Karpas-422 (cell line): ENCODE measurements around the gene PI4KA. TPM values are rescaled to one million over a fixed set of nuclear protein-coding genes. Genes with fewer than 3 reads are reported as not detected.
"Not testable (repeated sequence)": the region's sequence is repeated elsewhere in the genome, so short reads cannot be mapped to it uniquely, and the experiment has no call there.

Experiments
- DNase-seq: peaks from one replicate; pipeline ENCODE4 v3.0.0-alpha.2; 2015
- H2AFZ ChIP-seq: fragments of 200-600 bp; sonication (generic); 2 replicates; pipeline ENCODE4 v1.6.1; 2014; ENCODE audit warnings: antibody characterized with exemption, low read length, mixed read lengths
- H3K27ac ChIP-seq: fragments of 200-600 bp; sonication (generic); 2 replicates; pipeline ENCODE4 v1.5.1; 2014; ENCODE audit warnings: mild to moderate bottlenecking, low read length, moderate library complexity
- H3K27me3 ChIP-seq: fragments of 200-600 bp; sonication (generic); 2 replicates; pipeline ENCODE4 v1.6.1; 2014; ENCODE audit warnings: low read length, mixed read lengths
- H3K36me3 ChIP-seq: fragments of 200-600 bp; sonication (generic); 2 replicates; pipeline ENCODE4 v1.6.1; 2014; ENCODE audit warnings: low read length, mixed read lengths; ENCODE audit not compliant: insufficient read depth
- H3K4me1 ChIP-seq: fragments of 200-600 bp; sonication (generic); 2 replicates; pipeline ENCODE4 v1.6.1; 2014; ENCODE audit warnings: mild to moderate bottlenecking, low read length, mixed read lengths
- H3K4me2 ChIP-seq: fragments of 200-600 bp; sonication (generic); 2 replicates; pipeline ENCODE4 v1.6.1; 2014; ENCODE audit warnings: low read length, low read depth, mild to moderate bottlenecking; ENCODE audit not compliant: poor library complexity, severe bottlenecking
- H3K4me3 ChIP-seq: fragments of 200-600 bp; sonication (generic); 2 replicates; pipeline ENCODE4 v1.5.1; 2014; ENCODE audit warnings: mild to moderate bottlenecking, antibody characterized with exemption, low read length, mixed read lengths
- H3K79me2 ChIP-seq: fragments of 200-600 bp; sonication (generic); 2 replicates; pipeline ENCODE4 v1.6.1; 2014; ENCODE audit warnings: mild to moderate bottlenecking, low read length, mixed read lengths
- H3K9ac ChIP-seq: fragments of 200-600 bp; sonication (generic); 2 replicates; pipeline ENCODE4 v1.6.0; 2014; ENCODE audit warnings: low read length
- H3K9me2 ChIP-seq: fragments of 200-600 bp; sonication (generic), shearing (Covaris generic); replicated peaks from 2 replicates; pipeline ENCODE4 v1.6.0; 2014; ENCODE audit warnings: mild to moderate bottlenecking, low read length, moderate library complexity; ENCODE audit not compliant: insufficient read depth
- H3K9me3 ChIP-seq: fragments of 300-700, 200-600 bp; sonication (generic); 2 replicates; pipeline ENCODE4 v1.6.1; 2014; ENCODE audit warnings: low read length, mixed read lengths
- H4K20me1 ChIP-seq: fragments of 200-600 bp; sonication (generic); 2 replicates; pipeline ENCODE4 v1.6.1; 2014; ENCODE audit warnings: mild to moderate bottlenecking, antibody characterized with exemption, low read length, low read depth; ENCODE audit not compliant: insufficient read depth
- total RNA-seq: library from RNA; depleted of rRNA; stranded (reverse); fragments of >200 nt; shearing (Covaris generic); gene quantifications from 2 replicates; pipeline ENCODE4 v1.2.3, GENCODE V29; 2014; ENCODE audit warnings: low replicate concordance

Gene PI4KA
- total RNA-seq, 1 experiment from 2014 or later: 80.7 TPM

GRCh38 chr22:20844055-20845037 is 14.3 kb downstream of the PI4KA start:
- H3K9me2 ChIP-seq: no peaks in the 10 kb centered on the region
- no peak for DNase-seq
- H4K20me1 ChIP-seq: peaks cover 4% of the 10 kb centered on the region; the same call in 1 of the 2 replicates
- H3K4me2 ChIP-seq: no peak overlapping the region
- H3K79me2 ChIP-seq: peaks cover 99% of the 10 kb centered on the region
- no peaks in the 10 kb centered on the region for H3K4me1 ChIP-seq
- no peak overlapping the region for H3K9ac ChIP-seq
- H3K27ac ChIP-seq: no peak overlapping the region
- H2AFZ ChIP-seq: no peak overlapping the region
- no peaks in the 10 kb centered on the region for H3K36me3 ChIP-seq
- no peaks in the 10 kb centered on the region for H3K27me3 ChIP-seq
- no peaks in the 10 kb centered on the region for H3K9me3 ChIP-seq
- no peak overlapping the region for H3K4me3 ChIP-seq

GRCh38 chr22:20843501-20843900 is 15.1 kb downstream of the PI4KA start:
- Histone ChIP-seq H3K9me2 (no peaks in the 10 kb centered on the region), H3K4me1 (no peaks in the 10 kb centered on the region), H2AFZ (no peak overlapping the region), H3K4me3 (no peak overlapping the region), H3K27ac (no peak overlapping the region), H3K79me2 (peaks cover 99% of the 10 kb centered on the region), H3K9ac (no peak overlapping the region), H4K20me1 (peaks cover 3% of the 10 kb centered on the region; the same call in 1 of the 2 replicates), H3K27me3 (no peaks in the 10 kb centered on the region), H3K9me3 (no peaks in the 10 kb centered on the region), H3K4me2 (no peak overlapping the region), H3K36me3 (no peaks in the 10 kb centered on the region)
- no peak for DNase-seq

DNA sequence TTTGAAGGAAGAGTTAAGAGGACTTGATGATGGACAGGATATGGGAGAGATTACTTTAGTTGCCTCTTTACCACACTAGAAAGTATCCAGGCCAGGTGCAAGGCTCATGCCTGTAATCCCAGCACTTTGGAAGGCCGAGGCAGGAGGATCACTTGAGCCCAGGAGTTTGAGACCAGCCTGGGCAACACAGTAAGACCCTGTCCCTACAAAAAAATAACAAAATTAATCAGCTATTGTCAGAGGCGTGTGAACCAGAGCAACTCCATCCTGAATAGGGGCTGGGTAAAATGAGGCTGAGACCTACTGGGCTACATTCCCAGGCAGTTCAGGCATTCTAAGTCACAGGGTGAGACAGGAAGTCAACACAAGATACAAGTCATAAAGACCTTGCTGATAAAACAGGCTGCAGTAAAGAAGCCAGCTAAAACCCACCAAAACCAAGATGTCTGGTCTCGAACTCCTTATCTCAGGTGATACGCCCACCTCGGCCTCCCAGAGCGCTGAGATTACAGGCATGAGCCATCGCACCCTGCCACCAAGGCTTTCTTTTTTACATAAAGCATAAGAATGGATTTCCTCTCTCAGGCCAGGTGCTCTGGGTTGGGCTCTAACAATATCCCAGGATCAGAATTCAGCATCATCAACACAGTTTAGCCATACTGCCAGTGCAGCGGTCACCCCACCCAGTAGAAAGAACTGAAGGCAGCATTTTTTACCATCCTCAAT is 17.8 kb downstream of the PI4KA start:
- Histone ChIP-seq H3K27me3 (no peaks in the 10 kb centered on the region), H3K9ac (no peak overlapping the region), H4K20me1 (no peaks in the 10 kb centered on the region), H3K4me2 (no peak overlapping the region), H3K4me3 (no peak overlapping the region), H3K27ac (no peak overlapping the region), H3K9me2 (no peaks in the 10 kb centered on the region), H2AFZ (no peak overlapping the region), H3K9me3 (no peaks in the 10 kb centered on the region), H3K79me2 (peaks cover 99% of the 10 kb centered on the region), H3K36me3 (no peaks in the 10 kb centered on the region), H3K4me1 (no peaks in the 10 kb centered on the region; the same call in 1 of the 2 replicates)
- DNase-seq: no peak

- Histone ChIP-seq H3K4me1 (no peaks in the 10 kb centered on the region; the same call in 1 of the 2 replicates), H3K79me2 (peaks cover 97% of the 10 kb centered on the region), H3K4me3 (no peak overlapping the region), H3K9ac (no peak overlapping the region), H3K9me2 (no peaks in the 10 kb centered on the region), H3K4me2 (no peak overlapping the region), H2AFZ (no peak overlapping the region), H3K36me3 (peaks cover 2% of the 10 kb centered on the region; the same call in 1 of the 2 replicates), H3K27ac (no peak overlapping the region), H4K20me1 (no peaks in the 10 kb centered on the region), H3K27me3 (no peaks in the 10 kb centered on the region), H3K9me3 (no peaks in the 10 kb centered on the region)
- no peak for DNase-seq
Measured at GRCh38 chr22:20839837-20840645, 18.6 kb downstream of the PI4KA start.

DNA sequence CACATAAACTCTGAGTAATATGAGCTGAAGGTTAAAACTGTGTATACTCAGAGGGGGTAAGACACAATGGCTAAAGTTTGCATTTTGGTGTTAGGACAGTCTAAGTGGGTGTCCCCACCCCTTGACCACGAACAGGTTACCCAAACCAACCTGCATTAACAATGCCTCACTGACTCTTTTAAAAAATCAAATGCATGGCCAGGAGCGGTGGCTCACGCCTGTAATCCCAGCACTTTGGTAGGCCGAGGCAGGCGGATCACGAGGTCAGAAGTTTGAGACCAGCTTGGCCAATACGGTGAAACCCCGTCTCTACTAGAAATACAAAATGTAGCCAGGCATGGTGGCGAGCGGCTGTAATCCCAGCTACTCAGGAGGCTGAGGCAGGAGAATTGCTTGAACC is 19.3 kb downstream of the PI4KA start:
- H3K36me3 ChIP-seq, H3K9me2 ChIP-seq, H3K9me3 ChIP-seq, H4K20me1 ChIP-seq, H3K4me1 ChIP-seq, DNase-seq, H3K4me3 ChIP-seq, H3K9ac ChIP-seq, H3K27ac ChIP-seq, H3K27me3 ChIP-seq, H2AFZ ChIP-seq, H3K4me2 ChIP-seq: not testable (repeated sequence)
- peaks cover 95% of the 10 kb centered on the region for H3K79me2 ChIP-seq

DNA sequence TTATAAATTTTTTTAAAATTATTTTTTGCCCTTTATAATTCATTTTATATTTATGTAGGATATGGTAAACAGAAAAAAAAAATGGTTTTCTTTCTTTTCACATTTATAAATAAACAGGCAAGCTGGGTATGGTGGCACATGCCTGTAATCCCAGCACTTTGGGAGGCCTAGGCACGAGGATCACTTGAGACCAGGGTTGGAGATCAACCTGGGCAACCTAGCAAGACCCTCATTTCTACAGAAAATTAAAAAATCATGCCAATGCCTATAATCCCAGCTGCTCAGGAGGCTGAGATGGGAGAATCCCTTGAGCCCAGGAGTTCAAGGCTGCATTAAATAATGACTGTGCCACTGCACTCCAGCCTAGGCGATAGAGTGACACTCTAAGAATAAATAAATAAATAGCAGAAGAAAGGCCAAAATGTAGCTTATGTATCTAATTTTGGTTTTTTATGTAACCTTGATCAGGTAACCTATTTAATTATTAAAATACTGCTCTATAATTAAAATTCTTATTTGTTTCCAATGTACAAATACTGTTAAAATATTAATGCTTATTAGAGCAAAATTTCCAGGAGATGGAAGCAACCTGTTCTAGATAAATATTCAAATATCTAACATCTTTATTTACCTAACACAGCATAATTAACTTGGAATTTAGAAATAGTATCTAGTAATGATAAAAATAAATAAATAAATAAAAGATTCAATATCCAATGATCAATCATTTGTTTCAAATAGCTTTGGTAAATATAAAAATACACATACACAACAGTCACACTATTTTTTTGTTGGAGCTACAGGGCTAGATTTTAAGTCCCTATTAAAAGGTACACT is 21.4 kb downstream of the PI4KA start:
- Histone ChIP-seq H3K9ac (no peak overlapping the region), H3K4me1 (no peaks in the 10 kb centered on the region; the same call in 1 of the 2 replicates), H3K4me3 (no peak overlapping the region), H3K9me2 (no peaks in the 10 kb centered on the region), H3K27me3 (no peaks in the 10 kb centered on the region), H3K9me3 (no peaks in the 10 kb centered on the region), H3K79me2 (peaks cover 78% of the 10 kb centered on the region), H2AFZ (no peak overlapping the region), H3K27ac (no peak overlapping the region), H3K4me2 (no peak overlapping the region), H4K20me1 (no peaks in the 10 kb centered on the region), H3K36me3 (peaks cover 16% of the 10 kb centered on the region; the same call in 1 of the 2 replicates)
- DNase-seq: no peak

- no peak overlapping the region for H3K9ac ChIP-seq
- no peaks in the 10 kb centered on the region; the same call in 1 of the 2 replicates for H3K4me1 ChIP-seq
- H3K9me3 ChIP-seq: no peaks in the 10 kb centered on the region
- no peak for DNase-seq
- no peaks in the 10 kb centered on the region for H3K27me3 ChIP-seq
- peaks cover 33% of the 10 kb centered on the region; the same call in 1 of the 2 replicates for H3K36me3 ChIP-seq
- H3K9me2 ChIP-seq: no peaks in the 10 kb centered on the region
- no peaks in the 10 kb centered on the region for H4K20me1 ChIP-seq
- H2AFZ ChIP-seq: no peak overlapping the region
- H3K4me3 ChIP-seq: no peak overlapping the region
- H3K27ac ChIP-seq: no peak overlapping the region
- peaks cover 53% of the 10 kb centered on the region for H3K79me2 ChIP-seq
- H3K4me2 ChIP-seq: no peak overlapping the region
Measured at GRCh38 chr22:20834725-20835124, 23.9 kb downstream of the PI4KA start.
